OCI-LY1 (cell line): Measurements from ENCODE around the gene FSTL3.

ENCODE experiments used
- EZH2 ChIP-seq: fragments of 200-600 bp; sonication (generic), shearing (Covaris generic); IDR thresholded peaks from 2 replicates; pipeline ENCODE4 v1.8.0; 2017; ENCODE audit warnings: borderline replicate concordance, mixed run types, mild to moderate bottlenecking, antibody characterized with exemption, low read length, moderate library complexity, mixed read lengths
- TF ChIP-seq, protein P1 (sequence below): fragments of 200-600 bp; sonication (generic), shearing (Covaris generic); IDR thresholded peaks from 2 replicates; pipeline ENCODE4 v1.5.1; 2017; ENCODE audit warnings: mild to moderate bottlenecking, antibody characterized with exemption, low read length, moderate library complexity, mixed read lengths

GRCh38 chr19:644789-645188 is 31.4 kb upstream of the FSTL3 start:
- TF ChIP-seq, protein P1, sequence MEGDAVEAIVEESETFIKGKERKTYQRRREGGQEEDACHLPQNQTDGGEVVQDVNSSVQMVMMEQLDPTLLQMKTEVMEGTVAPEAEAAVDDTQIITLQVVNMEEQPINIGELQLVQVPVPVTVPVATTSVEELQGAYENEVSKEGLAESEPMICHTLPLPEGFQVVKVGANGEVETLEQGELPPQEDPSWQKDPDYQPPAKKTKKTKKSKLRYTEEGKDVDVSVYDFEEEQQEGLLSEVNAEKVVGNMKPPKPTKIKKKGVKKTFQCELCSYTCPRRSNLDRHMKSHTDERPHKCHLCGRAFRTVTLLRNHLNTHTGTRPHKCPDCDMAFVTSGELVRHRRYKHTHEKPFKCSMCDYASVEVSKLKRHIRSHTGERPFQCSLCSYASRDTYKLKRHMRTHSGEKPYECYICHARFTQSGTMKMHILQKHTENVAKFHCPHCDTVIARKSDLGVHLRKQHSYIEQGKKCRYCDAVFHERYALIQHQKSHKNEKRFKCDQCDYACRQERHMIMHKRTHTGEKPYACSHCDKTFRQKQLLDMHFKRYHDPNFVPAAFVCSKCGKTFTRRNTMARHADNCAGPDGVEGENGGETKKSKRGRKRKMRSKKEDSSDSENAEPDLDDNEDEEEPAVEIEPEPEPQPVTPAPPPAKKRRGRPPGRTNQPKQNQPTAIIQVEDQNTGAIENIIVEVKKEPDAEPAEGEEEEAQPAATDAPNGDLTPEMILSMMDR, result no peak
- TF ChIP-seq EZH2, result no peak
